Caco-2 (cell line): ENCODE measurements around the gene TMEM223. TPM values are rescaled to one million over a fixed set of nuclear protein-coding genes. Genes with fewer than 3 reads are reported as not detected.
"Not testable (repeated sequence)": the region's sequence is repeated elsewhere in the genome, so short reads cannot be mapped to it uniquely, and the experiment has no call there.

Source experiments
- Bru-seq: library from RNA; stranded (reverse); fragments of 400-500 nt; gene quantifications from one replicate; lab custom pipeline; 2021; lab: Mats Ljungman, UMichigan
- BruChase-seq, 2 experiments: library from RNA; stranded (reverse); fragments of 400-500 nt; gene quantifications; one replicate each; lab custom pipeline; 2021; lab: Mats Ljungman, UMichigan
- BruUV-seq: library from RNA; stranded (reverse); fragments of 400-500 nt; replicated peaks from 2 replicates; lab custom pipeline; 2021; lab: Mats Ljungman, UMichigan
- CTCF ChIA-PET: fragments of 300-600 bp; sonication (Branson Sonifier 250); formaldehyde crosslinking; loops from one replicate; lab custom pipeline; 2022; ENCODE audit warnings: antibody characterized with exemption; lab: Charles Lee
- POLR2A ChIA-PET: fragments of 300-600 bp; sonication (Branson Sonifier 250); formaldehyde crosslinking; loops from one replicate; lab custom pipeline; 2022; ENCODE audit warnings: antibody characterized with exemption; lab: Charles Lee
- DNase-seq, 2 experiments: peaks; one replicate each; pipeline versions ENCODE4 v3.0.0 to v3.0.0-alpha.2; 2020 to 2022
- H3K27me3 ChIP-seq: replicated peaks from 2 replicates; pipeline ENCODE4 v1.6.0; 2011; ENCODE audit warnings: low read length; ENCODE audit not compliant: control insufficient read depth, insufficient read depth
- H3K36me3 ChIP-seq: 2 replicates; pipeline ENCODE4 v1.5.1; 2011; ENCODE audit warnings: low read length; ENCODE audit not compliant: control insufficient read depth, insufficient read depth
- H3K4me1 ChIP-seq: fragments of 250-450 bp; sonication (Bioruptor Pico); 2 replicates; pipeline ENCODE4 v1.5.1; 2020; ENCODE audit warnings: mild to moderate bottlenecking
- H3K4me3 ChIP-seq: 2 replicates; pipeline ENCODE4 v1.5.1; 2011; ENCODE audit warnings: low read depth, mild to moderate bottlenecking, control low read depth, low read length
- H3K9me3 ChIP-seq: fragments of 250-450 bp; sonication (Bioruptor Pico); 2 replicates; pipeline ENCODE4 v1.5.1; 2020; ENCODE audit warnings: mild to moderate bottlenecking, moderate library complexity
- H3K27ac Mint-ChIP-seq: one replicate; pipeline ENCODE4 v1.8.0; 2022; ENCODE audit warnings: mixed read lengths; ENCODE audit not compliant: unreplicated experiment
- H3K27me3 Mint-ChIP-seq: one replicate; pipeline ENCODE4 v1.8.0; 2022; ENCODE audit warnings: mixed read lengths; ENCODE audit not compliant: insufficient read depth, unreplicated experiment
- H3K36me3 Mint-ChIP-seq: one replicate; pipeline ENCODE4 v1.8.0; 2022; ENCODE audit warnings: mild to moderate bottlenecking, mixed read lengths; ENCODE audit not compliant: insufficient read depth, unreplicated experiment
- H3K4me1 Mint-ChIP-seq: one replicate; pipeline ENCODE4 v1.8.0; 2022; ENCODE audit warnings: low read depth, mixed read lengths; ENCODE audit not compliant: unreplicated experiment
- H3K4me3 Mint-ChIP-seq: one replicate; pipeline ENCODE4 v1.8.0; 2022; ENCODE audit warnings: mild to moderate bottlenecking, moderate library complexity, mixed read lengths; ENCODE audit not compliant: unreplicated experiment
- H3K9me3 Mint-ChIP-seq: one replicate; pipeline ENCODE4 v1.8.0; 2022; ENCODE audit warnings: mixed read lengths; ENCODE audit not compliant: unreplicated experiment
- intact Hi-C: fragments of 100-400 bp; cut with micrococcal nuclease; formaldehyde crosslinking; loops from one replicate; pipeline ENCODE4 v1.10.0; 2022; ENCODE audit not compliant: unreplicated experiment
- long read RNA-seq: library from polyadenylated mRNA; stranded (forward); transcript quantifications from one replicate; pipeline ENCODE4 v2.0.0, GENCODE V29; 2022
- total RNA-seq: library from RNA; stranded (reverse); gene quantifications from 2 replicates; pipeline ENCODE4 v1.2.3, GENCODE V29; 2022
- TF ChIP-seq, protein P1 (sequence below), 2 experiments: fragments of 200-600 bp in 1 of 2; IDR thresholded peaks; 1 replicate in 1 of 2; 2 replicates in 1 of 2; pipeline versions ENCODE4 v1.5.1 to v1.8.0; 2011 to 2022; ENCODE audit warnings: antibody characterized with exemption in 1 of 2, control low read depth in 1 of 2, inconsistent platforms in 1 of 2, low read depth in 1 of 2, low read length in 1 of 2, mild to moderate bottlenecking in 1 of 2, moderate library complexity in 1 of 2; ENCODE audit not compliant: insufficient read depth in 1 of 2, severe bottlenecking in 1 of 2, unreplicated experiment in 1 of 2

TMEM223 gene, protein sequence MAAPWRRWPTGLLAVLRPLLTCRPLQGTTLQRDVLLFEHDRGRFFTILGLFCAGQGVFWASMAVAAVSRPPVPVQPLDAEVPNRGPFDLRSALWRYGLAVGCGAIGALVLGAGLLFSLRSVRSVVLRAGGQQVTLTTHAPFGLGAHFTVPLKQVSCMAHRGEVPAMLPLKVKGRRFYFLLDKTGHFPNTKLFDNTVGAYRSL
- total RNA-seq (22.7 and 28.1 TPM in 2 replicates), Bru-seq, nascent RNA (percentile 79 among the genes with signal in this experiment), BruChase-seq, experiment 1, labeled RNA remaining after a 2-hour chase (percentile 80 among the genes with signal in this experiment), BruChase-seq, experiment 2, labeled RNA remaining after a 6-hour chase (percentile 75 among the genes with signal in this experiment)
- long read RNA-seq, transcript TMEM223-201 (2 exons, 1,288 nt) = major isoform, 97 of 105 reads
- long read RNA-seq, partial matches to known transcripts = 0 of 105 reads
- long read RNA-seq, other reads (novel, unspliced or antisense) = 8 of 105 reads

DNA sequence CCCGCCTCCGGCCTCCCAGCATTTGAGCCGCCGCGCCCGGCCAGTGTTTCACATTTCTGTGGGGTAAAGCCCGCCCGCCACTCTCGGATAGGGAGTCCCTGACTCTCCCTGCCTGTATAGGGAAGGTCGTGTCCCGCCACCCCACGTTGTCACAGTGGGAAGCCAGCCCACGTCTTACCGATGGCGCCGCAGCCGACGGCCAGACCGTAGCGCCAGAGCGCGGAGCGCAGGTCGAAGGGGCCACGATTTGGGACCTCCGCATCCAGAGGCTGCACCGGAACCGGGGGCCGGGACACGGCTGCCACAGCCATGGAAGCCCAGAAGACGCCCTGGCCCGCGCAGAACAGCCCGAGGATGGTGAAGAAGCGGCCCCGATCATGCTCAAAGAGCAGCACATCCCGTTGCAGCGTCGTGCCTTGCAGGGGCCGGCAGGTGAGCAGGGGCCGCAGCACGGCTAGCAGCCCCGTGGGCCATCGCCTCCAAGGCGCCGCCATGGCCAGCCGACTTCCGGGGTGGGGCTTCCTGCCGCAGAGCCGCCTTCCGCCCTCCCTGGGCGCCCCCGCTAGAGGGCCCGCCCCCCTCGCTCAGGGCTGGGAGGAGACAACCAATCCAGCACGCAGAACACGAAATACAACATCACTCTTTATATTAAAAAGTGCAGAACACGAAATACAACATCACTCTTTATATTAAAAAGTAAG lies at the start of gene TMEM223:
Gene TMEM223 (minus strand): TSS at position 506 of the 701 bp plus-strand sequence. CDS start 12 bp downstream, at position 494.
- Mint-ChIP-seq H3K4me1 (peaks cover 14% of the 10 kb centered on the region), H3K27ac (peak within 1 kb of the TSS; percentile 93), H3K27me3 (no peaks in the 10 kb centered on the region), H3K9me3 (no peaks in the 10 kb centered on the region), H3K4me3 (peak within 1 kb of the TSS; percentile 83), H3K36me3 (peaks cover 90% of the 10 kb centered on the region)
- DNase-seq = peak; percentile 84 to 92
- ChIA-PET CTCF (interaction anchor here (0.9 kb wide), 1 partner anchor 22 kb away, joined by 3 read pairs; no protein-coding TSS in a partner anchor), POLR2A (interaction anchor here (0.6 to 1.6 kb wide), 7 partner anchors 20 to 65 kb away, joined by 3 to 5 read pairs (median 4); partner anchors contain the start of genes POLR2G, STX5 and TAF6L)
- H3K4me3 ChIP-seq = peak within 1 kb of the TSS; percentile 81
- intact Hi-C loops = loop anchor here (1.0 kb wide), 2 partner anchors 14 to 71 kb away; partner anchors contain the start of gene NXF1
- TF ChIP-seq, protein P1, sequence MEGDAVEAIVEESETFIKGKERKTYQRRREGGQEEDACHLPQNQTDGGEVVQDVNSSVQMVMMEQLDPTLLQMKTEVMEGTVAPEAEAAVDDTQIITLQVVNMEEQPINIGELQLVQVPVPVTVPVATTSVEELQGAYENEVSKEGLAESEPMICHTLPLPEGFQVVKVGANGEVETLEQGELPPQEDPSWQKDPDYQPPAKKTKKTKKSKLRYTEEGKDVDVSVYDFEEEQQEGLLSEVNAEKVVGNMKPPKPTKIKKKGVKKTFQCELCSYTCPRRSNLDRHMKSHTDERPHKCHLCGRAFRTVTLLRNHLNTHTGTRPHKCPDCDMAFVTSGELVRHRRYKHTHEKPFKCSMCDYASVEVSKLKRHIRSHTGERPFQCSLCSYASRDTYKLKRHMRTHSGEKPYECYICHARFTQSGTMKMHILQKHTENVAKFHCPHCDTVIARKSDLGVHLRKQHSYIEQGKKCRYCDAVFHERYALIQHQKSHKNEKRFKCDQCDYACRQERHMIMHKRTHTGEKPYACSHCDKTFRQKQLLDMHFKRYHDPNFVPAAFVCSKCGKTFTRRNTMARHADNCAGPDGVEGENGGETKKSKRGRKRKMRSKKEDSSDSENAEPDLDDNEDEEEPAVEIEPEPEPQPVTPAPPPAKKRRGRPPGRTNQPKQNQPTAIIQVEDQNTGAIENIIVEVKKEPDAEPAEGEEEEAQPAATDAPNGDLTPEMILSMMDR (IDR thresholded peaks at IDR 0.05; ENCODE audit: insufficient read depth in 1 of 2, low read depth in 1 of 2, low read length in 1 of 2, severe bottlenecking in 1 of 2, unreplicated experiment in 1 of 2) = peak in 1 of 2 experiments; percentile 19
- no peaks in the 10 kb centered on the region for H3K9me3 ChIP-seq
- H3K36me3 ChIP-seq = peaks cover 6% of the 10 kb centered on the region; the same call in 1 of the 2 replicates
- BruUV-seq = no TSS peak
- peaks cover 5% of the 10 kb centered on the region for H3K4me1 ChIP-seq
- H3K27me3 ChIP-seq = no peaks in the 10 kb centered on the region

DNA sequence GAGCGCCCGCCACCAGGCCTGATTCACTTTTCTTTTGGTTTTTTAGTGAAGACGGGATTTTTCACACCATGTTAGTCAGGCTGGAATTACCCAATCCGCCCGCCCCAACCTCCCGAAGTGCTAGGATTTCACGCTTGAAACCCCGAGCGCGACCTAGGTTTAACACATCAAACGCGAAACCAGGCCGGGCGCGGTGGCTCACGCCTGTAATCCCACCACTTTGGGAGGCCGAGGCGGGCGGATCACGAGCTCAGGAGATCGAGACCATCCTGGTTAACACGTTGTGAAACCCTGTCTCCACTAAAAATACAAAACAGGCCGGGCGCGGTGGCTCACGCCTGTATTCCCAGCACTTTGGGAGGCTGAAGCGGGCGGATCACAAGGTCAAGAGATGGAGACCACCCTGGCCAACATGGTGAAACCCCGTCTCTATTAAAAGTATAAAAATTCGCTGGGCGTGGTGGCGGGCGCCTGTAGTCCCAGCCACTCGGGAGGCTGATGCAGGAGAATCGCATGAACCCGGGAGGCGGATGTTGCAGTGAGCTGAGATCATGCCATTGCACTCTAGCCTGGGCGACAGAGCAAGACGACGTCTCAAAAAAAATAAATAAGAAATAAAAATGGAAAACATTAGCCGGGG lies 49.0 kb upstream of the TMEM223 start:
- not testable (repeated sequence) for BruUV-seq
- intact Hi-C loops = loop anchor here (1.0 kb wide), 2 partner anchors 9 to 54 kb away; partner anchors contain the start of genes STX5, TEX54 and TMEM179B

More for the DNA sequence above, 49.0 kb upstream of the TMEM223 start:
- not testable (repeated sequence) for H3K27me3 ChIP-seq, H3K4me3 Mint-ChIP-seq, H3K27me3 Mint-ChIP-seq, H3K4me1 ChIP-seq, H3K27ac Mint-ChIP-seq, H3K9me3 ChIP-seq, H3K36me3 ChIP-seq, H3K9me3 Mint-ChIP-seq
- ChIA-PET POLR2A (interaction anchor here (0.6 to 2.9 kb wide), 35 partner anchors 8 to 998 kb away, joined by 3 to 68 read pairs (median 8); partner anchors contain the start of genes B3GAT3, C11orf98, CSKMT and EEF1G), CTCF (interaction anchor here (0.6 to 2.1 kb wide), 8 partner anchors 9 to 114 kb away, joined by 3 to 10 read pairs (median 3); partner anchors contain the start of genes HNRNPUL2, SLC3A2, STX5 and TAF6L)
- peaks cover 34% of the 10 kb centered on the region for H3K36me3 Mint-ChIP-seq
- peak; percentile 75 to 88 for DNase-seq
- H3K4me1 Mint-ChIP-seq = peaks cover 25% of the 10 kb centered on the region
- peak overlapping the region; percentile 99 for H3K4me3 ChIP-seq
